HG02973 (cell line): Measurements from ENCODE around the gene CHSY1.
"Not testable (repeated sequence)": the region's sequence is repeated elsewhere in the genome, so short reads cannot be mapped to it uniquely, and the experiment has no call there.

Experiments
- ATAC-seq: cut with Tn5 transposase; IDR thresholded peaks from one replicate; pipeline ENCODE4 v1.9.1; 2021; ENCODE audit warnings: moderate library complexity; ENCODE audit not compliant: unreplicated experiment

Gene CHSY1

GRCh38 chr15:101138086-101138660 lies 113.7 kb downstream of the CHSY1 start:
- ATAC-seq: no peak

- no peak for ATAC-seq
Measured at GRCh38 chr15:101137312-101137940, 114.4 kb downstream of the CHSY1 start.

DNA sequence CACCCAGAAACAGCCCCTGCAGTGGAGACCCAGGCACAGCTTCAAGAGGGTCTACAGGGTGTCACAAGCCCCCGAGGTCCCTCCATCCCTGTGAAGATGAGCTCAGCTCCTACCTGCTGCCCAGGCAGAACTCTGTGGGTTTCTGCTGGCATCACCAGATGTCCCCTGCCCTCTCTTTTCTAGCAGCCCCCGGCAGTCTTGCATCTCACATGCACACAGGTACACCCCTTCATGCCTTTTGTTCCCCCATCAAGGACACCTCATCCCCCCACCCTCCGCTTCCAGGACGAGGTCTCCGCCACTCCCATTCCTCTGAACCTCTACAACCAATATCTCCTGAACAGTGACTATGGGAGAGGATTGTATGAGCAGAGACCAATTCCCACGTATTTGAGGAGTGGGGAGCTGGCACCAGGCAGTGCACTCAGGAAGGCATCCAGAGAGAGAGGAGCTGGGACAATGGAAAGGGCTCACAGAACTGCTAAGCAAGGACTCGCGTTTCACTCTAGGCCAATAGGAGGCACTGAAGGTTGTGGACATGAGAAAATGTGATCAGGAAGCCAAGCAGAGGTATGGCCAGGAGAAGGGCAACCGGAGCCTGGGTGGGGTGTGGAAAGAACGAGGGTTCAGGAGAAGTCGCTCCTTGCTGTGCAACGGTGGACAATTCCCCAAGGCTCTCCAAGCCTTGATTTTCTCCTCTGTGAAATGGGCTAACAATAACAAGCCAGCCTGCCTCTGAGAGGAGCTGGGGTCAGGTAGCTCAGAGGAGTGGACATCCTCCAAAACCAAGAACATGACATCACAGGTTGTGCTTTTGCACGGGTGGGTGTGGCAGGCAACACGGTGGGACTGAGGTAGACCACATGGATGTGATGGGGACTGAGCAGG lies 115.2 kb downstream of the CHSY1 start:
- no peak for ATAC-seq

DNA sequence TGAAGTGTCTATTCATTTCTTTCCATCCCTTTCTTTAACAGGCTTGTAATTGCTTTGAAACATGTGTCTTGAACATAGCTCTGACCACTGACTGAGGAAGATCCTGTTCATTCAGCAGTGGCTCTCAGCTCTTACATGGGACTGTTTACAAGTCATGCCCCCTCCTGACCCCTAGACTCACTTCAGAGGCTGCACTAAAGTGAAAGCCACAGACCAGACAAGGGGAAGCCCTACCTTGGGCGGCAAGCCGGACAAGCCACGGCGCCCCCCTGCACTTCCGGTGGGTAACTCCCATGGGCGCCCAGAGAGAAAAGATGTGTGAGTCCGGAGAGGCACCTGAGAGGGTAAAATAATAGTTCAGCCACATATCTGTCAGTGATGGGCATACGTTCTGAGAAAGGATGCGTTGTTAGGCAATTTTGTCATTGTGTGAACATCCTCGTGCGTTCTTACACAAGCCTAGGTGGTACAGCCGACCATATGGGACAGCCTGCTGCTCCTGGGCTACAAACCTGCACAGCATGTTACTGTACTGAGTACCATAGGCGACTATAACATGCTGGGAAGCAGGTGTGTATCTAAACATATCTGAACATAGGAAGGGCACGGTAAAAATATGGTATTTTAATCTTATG lies 116.2 kb downstream of the CHSY1 start:
- peak; percentile 66 for ATAC-seq

DNA sequence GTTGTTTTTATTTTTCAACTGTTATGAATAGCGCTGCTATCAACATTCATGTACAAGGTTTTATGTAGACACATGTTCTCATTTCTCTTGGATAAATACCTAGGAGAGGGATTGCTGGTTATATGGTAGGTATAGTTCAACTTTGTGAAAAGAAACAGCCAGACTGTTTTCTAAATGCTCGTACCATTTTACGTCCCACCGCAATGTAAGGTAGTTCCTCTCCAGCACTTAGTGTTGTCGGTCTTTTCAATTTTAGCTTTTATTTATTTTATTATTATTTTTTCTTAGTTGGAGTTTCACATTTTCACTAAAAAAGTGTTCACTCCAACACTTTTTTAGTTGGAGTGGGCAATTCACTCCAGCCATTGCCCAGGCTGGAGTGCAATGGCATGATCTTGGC lies 117.1 kb downstream of the CHSY1 start:
- ATAC-seq: no peak

GRCh38 chr15:101133751-101134261 lies 118.0 kb downstream of the CHSY1 start:
- no peak for ATAC-seq

GRCh38 chr15:101133181-101133460 lies 118.7 kb downstream of the CHSY1 start:
- no peak for ATAC-seq

DNA sequence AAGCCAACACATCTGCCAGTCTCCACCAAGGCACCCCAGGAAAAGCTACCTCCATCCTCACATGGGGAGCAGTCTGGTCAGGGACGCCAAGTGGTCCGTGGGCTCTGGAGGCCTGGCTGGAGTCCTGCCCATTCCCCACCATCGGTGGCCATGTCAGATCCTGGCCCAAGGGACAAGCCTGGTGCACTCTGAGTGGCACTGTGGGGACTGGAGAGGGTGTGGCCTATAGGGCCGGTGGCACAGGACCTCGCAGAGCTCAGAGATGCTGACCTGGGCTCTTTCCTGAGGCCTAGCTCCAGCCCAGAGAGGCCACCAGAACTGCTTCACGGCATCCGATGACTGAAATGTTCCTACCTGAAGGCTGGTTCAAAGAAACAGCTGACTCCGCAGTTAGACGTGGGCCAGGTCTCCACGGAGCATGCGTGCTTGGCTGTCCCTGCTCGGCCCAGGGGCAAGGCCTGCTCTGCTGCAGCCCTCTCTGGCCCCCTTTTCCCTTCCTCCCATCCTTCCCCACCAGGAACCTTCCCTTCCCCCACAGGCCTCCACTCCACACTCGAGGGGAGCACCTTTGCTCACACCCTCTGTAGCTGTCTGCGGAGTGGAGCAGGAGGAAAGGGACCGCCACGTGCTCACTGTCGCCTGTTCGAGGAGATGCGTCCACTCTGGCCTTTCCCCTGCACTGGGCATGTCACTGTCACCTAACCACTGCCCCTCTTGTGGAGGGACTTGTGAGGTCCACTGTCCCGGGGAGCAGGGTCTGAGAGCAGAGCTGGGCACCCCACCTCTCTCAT lies 119.3 kb downstream of the CHSY1 start:
- ATAC-seq: no peak

GRCh38 chr15:101131489-101132389 lies 120.1 kb downstream of the CHSY1 start:
- ATAC-seq: no peak

GRCh38 chr15:101129851-101130380 lies 121.9 kb downstream of the CHSY1 start:
- no peak for ATAC-seq

- ATAC-seq: no peak
Measured at GRCh38 chr15:101128221-101129015, 123.4 kb downstream of the CHSY1 start.

- ATAC-seq: peak; percentile 62
Measured at GRCh38 chr15:101127506-101128076, 124.3 kb downstream of the CHSY1 start.

GRCh38 chr15:101126618-101127505 lies 125.0 kb downstream of the CHSY1 start:
- peak; percentile 31 for ATAC-seq

DNA sequence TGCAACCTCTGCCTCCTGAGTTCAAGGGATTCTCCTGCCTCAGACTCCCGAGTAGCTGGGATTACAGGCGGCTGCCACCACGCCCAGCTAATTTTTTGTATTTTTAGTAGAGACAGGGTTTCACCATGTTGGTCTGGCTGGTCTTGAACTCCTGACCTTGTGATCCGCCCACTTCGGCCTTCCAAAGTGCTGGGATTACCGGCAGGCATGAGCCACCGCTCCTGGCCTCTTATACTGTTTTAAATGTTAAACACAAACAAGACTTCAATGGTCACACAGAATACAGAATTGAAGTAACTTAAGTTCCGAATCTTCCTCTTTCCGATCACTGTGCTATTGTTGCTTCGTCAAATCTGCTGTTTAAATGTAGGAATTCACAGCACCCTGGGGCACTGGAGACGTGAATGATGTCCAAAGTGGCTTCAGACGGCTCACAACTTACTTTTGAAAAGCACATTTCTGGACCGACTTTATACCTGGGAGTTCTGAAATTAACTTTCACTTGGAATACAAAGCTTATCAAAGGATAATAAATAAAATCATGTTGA lies 125.9 kb downstream of the CHSY1 start:
- not testable (repeated sequence) for ATAC-seq
